Testis (tissue), 2 donors: ENCODE results near the gene ADARB1.

Experiments
- CTCF ChIP-seq, 3 experiments: fragments of 450-650 bp in 2 of 3; fragments of 200-600 bp in 1 of 3; sonication (generic) in 1 of 3; IDR thresholded peaks; one replicate each; pipeline ENCODE4 v1.5.1; 2016 to 2019; ENCODE audit warnings: antibody characterized with exemption in 3 of 3, mild to moderate bottlenecking in 2 of 3, moderate library complexity in 1 of 3
- POLR2A ChIP-seq: fragments of 450-650 bp; IDR thresholded peaks from one replicate; pipeline ENCODE4 v1.6.1; 2017; ENCODE audit warnings: antibody characterized with exemption, mild to moderate bottlenecking, moderate library complexity

- TF ChIP-seq CTCF (IDR thresholded peaks at IDR 0.05) (no peak), POLR2A (no peak)
Observed at GRCh38 chr21:45136500-45136899, 62.1 kb downstream of the ADARB1 start.
